ENCODE measurements around the gene STAC3.
"Not testable (repeated sequence)": the region's sequence is repeated elsewhere in the genome, so short reads cannot be mapped to it uniquely, and the experiment has no call there.

The STAC3 gene

DNA sequence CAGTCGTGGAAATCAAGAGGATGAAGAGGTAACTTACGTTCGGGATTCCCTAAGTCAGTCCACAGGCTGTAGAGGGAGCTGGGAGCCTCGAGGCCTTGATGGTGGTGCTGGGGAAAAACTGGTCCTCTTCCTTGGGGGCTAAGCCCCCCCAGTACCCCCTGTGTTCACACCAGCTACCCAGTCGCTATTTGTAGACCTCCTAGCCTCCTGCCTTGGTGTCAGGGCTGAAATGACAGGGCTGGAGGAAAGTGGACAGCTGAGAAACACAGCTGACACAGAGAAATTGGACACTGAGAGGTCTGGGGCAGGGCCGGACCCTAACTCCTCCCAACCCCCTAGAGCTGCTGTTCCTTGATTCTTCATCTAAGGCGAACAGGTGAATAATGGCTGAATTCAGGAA lies at the start of gene STAC3:
STAC3 (minus strand) TSS at position 232 of the 400 bp plus-strand sequence. CDS start 1,551 bp downstream, outside the sequence.
- DNase-seq: no peak

DNA sequence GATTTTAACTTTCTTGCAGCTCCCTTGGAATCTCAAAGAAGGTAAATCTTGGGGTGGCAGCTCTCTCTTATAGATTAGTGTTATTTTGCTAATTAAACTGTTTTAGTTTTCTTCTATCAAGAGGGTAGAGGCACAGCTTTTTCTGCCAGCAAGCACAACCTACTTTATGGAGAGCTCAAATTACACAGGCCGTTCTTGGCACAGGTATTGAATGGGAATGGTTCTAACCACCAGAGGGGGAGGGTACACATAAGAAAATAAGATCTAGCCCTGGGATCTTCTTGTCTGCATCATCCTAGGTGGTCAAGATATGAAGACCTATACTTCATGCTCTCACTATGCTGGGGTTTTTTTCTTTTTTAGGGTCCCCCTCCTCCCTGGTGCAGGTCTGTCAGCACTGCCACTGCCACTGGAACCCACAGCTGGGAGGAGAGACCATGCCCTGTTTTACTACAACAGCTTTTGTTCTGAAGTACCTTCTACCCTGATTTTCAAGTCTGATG lies 48.6 kb upstream of the STAC3 start:
- peak; percentile 8 for DNase-seq

DNA sequence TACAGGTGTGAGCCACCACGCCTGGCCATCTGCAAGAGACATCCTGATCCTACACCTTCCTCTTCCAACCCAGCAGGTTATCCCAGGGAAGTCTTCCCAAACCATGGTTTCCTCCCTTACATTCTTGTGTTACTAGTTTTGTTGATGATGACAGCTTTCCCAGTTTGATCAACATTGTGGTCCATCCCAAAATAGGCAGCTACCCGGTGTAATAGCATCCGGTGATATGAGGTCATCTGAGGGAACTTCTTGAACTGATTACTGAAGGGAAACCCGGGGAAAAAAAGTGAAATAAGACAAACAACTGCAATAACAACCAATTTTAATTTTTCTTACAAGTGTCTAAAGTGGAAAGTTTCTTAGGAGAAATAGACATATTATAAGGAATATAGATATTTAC lies 45.3 kb upstream of the STAC3 start:
- no peak for DNase-seq

DNA sequence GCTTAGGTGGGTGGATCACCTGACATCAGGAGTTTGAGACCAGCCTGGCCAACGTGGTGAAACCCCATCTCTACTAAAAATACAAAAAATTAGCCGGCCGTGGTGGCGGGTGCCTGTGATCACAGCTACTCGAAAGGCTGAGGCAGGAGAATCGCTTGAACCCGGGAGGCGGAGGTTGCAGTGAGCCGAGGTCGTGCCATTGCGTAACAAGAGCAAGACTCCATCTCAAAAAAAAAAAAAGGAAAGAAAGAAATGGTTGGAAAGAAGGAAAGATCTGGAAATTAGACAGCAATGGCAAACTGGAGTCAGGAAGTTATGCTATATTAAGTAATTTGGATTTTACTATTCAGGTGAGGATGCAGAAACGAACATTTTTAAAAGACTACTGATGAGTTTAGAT lies 31.1 kb upstream of the STAC3 start:
- DNase-seq: not testable (repeated sequence)

DNA sequence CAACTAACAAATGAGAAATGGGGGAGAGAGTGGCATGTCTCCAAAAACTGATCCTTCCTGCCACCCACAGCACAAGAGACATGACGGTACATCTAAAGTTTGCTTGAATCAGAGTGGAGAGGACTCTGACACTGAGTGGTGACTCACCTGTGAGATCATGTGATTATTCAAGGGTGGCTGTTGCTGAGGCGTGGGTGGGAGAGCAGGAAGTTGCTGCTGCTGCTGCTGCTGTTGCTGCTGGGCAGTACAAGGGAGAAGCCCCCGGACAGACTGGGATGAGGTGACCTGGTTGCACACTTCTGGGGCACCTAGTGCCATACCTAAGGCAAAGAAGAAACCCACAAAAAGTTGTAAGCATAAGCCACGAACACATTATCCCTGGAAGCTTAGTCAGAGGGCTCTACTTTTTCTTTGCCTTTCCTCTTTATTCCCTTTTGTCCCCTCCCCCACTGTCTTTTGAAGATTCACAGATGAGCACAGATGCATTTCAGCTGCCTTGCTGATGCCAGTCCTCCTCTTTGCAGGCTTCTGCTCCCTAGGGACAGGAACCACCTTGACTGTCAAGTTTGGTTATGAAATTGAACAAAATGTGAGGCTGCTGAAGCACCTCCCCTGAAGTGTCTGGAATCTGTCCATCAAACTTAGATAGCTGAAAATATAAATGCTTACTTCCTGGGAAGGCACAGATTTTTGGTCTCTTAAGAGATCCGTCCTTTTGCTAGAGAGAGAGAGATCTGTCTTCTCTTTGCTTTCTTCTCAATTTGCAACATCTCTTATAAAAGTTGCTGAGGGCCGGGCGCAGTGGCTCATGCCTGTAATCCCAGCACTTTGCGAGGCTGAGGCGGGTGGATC lies 29.4 kb upstream of the STAC3 start:
- DNase-seq: no peak

DNA sequence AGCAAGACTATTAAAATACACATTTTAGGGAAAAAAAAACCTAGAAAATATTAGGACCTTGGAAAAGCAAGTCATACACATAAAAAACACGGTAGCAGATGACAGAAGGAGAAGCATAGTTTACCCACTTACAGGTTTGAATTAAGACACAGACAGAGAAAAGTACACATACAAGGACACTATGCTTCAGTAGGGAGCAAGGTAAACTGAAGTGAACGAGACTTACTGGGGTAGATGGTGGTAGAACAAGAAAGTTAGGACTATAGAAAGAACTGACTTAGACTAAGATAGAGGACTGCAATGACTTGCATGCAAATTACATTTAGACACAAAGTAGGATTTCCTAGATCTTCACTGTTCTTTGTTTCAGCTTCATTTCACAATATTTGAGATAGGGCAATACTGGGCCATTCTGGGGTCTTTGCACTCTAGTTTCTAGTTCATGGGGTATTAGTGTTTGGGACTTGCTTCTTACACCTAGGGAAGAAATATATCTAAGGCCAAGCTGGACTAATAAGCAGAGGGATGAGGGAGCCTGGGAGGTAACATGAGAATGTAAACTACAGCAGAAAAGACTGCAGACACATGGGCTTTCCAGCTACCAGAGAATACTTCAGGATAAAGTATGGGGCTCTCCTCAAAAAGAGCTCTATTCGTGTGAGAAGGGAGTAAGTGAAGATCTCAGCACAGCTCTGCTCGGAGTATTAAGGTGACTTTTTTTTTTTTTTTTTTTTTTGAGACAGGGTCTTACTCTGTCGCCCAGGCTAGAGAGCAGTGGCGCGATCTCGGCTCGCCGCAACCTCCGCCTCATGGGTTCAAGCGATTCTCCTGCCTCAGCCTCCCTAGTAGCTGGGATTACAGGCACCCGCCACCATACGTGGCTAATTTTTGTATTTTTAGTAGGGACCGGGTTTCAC lies 27.7 kb upstream of the STAC3 start:
- DNase-seq: no peak

DNA sequence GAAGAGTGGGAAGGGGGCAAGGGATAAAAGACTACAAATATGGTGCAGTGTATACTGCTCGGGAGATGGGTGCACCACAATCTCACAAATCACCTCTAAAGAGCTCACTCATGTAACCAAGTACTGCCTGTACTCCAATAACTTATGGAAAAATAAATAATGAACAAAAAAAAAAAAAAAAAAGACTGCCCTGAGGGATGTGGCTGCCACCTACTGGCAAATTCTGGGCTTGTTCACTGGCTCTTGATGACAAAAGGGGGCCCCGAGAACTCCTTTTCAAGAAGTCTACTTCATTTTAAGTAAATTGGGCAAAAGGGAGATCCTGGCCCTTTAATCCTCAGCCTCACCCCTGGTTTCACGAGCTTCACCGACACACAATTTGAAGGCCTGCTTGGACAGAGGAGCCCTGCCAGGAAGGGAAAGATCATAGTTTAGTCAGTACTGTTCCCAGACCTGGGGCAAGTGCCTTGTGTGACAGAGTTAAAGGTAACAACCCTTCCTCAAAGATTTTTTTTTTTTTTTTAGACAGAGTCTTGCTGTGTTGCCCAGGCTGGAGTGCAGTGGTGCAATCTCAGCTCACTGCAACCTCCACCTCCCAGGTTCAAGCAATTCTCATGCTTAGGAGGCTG lies 26.1 kb upstream of the STAC3 start:
- DNase-seq: no peak

DNA sequence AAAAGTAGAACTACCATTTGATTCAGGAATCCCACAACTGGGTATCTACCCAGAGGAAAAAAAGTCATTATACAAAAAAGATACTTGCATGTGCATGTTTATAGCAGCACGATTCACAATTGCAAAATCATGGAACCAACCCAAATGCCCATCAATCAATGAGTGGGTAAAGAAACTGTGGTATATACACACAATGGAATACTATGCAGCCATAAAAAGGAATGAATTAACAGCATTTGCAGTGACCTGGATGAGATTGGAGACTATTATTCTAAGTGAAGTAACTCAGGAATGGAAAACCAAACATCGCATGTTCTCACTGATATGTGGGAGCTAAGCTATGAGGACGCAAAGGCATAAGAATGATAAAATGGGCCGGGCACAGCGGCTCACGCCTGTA lies 25.2 kb upstream of the STAC3 start:
- not testable (repeated sequence) for DNase-seq

DNA sequence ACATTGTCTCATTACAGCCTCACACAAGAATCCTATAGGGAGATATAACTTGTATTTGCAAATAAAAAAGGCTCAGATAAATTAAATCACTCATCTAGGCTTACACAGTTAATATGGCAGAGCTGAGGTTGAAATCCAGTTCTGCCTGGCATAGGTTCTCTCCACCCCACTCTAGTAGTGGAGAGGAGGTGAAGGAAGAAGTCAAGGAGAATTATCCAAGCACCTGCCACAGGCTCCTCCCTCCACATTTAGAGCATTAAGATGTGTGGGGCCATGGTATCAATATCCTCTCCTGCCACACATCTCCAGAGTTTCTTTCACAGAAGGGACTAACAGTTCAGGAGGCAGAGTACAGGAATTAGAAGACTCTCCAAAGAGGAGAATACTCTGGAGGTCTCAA lies 22.5 kb upstream of the STAC3 start:
- no peak for DNase-seq

DNA sequence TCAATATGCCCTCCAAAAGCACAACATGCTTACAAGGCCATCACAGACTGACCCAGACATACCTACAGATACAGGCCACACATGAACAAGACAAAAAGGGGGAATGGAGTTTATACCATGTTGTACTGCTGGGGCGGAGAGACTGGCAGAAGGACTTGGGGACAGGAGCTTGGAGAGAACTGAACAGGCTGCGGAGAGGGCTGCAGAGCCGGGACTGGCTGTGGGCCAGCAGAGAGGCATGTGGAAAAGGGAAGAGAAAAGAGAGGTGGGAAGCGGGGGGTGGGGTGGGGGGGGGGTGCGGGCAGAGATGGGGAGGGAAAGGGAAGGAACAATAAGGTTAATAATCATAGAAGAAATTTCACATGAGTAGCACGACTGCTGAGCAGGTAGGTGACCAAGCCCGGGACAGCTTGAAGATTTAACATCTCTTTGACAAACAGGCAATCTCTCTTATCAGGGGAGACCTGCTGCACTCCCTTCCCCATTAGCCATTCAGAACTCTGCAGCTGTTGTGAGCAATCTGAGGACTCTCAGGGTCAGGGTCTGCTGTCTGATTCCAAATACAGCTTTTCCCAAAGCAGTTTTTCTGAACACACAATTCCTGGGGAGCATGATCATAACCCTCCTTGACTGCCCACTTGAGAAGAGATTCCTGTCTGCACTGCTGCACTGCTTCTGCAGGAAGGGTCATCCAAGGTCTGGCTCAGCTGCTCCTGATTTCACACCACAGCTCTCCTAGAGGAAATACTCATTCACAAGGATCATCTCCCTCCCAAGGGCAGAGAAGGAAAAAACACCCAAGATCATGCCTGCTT lies 21.6 kb upstream of the STAC3 start:
- no peak for DNase-seq

DNA sequence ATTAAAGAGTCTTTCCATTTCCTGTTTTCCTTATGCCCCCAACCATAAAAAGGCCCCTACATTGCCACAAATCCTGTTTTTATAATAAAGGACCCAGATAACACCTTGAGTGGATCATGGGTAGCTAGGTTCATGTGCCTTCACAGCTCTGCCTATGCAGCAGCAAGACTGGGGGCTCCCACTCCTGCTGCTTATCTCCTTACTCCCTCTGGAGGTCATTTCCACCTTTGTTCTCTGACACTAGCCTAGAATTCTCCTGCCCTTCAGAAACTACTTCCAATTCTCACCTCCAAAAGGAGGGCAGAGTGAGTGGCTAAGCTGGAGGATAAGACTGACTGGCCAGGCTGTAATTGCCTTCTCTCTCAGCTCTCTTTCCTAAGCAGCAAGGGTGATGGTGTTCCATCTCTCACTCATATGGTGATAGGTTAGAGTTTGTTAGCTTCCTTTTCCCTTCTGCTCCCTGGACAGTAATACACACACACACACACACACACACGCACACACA lies 20.0 kb upstream of the STAC3 start:
- DNase-seq: no peak

DNA sequence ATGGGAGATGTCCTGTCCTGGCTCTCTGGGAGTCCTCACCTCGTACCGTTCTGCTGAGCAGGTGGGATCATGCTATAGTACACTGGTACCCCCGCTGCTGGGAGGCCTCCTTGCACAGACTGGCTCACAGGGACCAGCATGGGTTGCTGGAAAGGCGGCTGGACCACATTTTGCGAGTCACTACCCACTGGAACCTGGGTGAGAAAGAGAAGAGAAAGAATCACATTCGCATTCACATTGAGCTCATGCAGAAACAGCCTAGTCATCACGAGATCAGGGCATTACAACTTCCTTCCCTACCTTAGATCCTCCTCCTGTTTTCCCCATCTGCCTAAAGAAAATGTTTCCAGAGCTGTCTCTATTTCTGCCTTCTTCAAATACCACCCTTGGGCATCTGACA lies 17.3 kb upstream of the STAC3 start:
- no peak for DNase-seq

DNA sequence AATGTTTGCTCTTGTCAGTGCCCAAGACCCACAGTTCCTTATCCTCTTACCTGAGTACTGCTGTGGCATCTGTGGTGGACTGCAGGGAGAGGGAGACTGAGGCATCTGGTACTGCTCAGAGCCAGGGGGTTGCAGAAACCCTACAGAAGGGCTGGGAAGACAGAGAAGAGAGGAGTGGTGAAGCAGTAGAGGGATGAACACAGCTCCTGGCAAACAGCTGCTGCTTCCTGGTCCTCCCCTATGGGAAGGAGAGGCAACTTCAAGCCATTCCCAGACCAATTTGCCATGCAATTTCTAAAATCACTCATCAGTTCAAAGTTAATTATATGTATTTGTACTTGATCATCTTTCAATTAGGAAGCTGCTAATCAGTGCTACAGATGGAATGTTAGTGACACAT lies 15.7 kb upstream of the STAC3 start:
- DNase-seq: no peak

DNA sequence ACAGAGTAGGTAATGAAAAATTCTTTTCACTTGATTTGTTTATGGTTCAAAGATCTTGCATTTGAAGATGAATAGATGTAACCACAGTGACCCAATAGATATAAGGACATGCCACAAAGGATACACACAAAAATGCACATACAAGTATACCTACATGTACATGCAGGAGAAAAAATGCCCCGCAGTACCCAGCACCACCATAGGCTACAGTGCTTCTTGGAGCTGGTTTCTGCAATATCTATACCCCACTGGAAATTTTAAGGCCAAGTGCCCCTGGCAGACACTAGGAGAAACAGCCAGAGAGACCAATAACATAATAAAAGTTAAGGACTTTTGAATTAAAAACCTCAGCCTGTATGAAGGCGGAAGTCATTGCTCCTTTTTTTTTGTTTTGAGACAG lies 12.1 kb upstream of the STAC3 start:
- DNase-seq: no peak

DNA sequence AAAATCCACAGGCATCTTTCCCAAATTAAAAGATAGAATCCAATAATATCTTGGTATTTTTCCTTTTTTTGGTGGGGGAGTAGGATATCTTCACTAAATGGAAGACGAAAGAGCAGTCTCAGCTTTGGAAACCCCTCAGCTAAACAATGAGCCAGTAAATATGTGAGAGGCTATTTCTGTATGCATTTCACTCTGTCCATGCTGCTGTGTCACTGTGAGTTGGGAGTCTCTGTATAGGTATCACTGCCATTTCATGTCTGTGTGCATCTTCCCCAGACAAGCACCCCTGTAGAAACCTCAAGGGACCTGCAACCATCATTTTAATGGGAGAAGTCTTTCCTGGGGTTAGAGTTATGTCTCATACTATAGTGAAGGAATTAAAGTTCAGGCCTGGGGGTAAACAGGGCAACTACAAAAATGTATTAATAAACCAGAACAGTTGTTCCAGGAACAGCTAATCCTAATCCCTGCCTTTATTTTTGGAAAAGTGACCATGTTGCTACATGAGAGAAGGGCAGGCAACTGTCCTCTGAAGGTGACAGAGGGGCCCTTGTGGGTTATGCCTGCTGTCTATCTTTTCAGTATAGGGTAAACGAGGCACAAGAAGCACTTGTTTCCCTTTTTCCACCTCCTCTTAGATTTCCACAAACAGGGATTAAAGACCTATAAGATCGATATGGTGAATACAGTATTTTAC lies 11.3 kb upstream of the STAC3 start:
- DNase-seq: no peak

DNA sequence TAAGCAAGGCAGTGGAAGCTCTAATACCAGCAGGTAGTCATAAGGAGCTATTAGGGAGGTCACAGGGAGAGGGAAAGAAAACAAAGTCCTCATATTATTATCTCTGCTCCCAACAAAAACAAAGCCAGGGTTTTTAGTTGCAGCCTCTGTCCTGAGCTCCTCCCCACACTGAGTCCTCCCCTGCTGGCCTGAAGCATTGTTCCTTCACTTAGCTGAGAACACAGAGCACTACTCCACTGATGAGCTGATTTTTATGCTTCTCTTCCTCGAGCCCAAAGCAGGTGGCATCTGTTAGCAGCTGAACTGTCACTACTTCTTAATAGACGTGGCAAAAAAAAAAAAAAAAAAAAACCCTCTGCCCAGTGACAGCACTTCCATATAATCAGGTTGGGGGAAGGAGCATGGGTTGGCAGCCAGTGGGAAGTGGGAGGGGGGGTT lies 10.5 kb upstream of the STAC3 start:
- no peak for DNase-seq

DNA sequence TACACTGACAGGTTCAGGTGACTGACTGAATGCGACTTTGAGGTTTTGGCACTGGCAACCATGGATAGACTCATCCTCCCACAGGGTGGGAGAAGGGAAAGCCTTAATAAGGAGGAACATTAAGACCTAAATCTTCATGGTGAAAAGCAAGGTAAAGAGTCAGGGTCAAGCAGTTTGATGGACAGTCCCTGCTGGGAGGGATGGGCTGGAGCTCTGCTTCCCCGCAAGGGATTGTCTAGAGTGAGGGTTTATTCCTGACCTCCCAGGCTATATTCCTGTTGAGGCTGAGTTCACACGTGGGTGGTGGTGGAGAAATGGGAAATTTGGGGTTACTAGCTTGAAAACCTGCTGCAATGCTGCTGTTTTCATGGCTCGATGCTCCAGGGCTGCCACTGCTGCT lies 9.4 kb upstream of the STAC3 start:
- DNase-seq: no peak

DNA sequence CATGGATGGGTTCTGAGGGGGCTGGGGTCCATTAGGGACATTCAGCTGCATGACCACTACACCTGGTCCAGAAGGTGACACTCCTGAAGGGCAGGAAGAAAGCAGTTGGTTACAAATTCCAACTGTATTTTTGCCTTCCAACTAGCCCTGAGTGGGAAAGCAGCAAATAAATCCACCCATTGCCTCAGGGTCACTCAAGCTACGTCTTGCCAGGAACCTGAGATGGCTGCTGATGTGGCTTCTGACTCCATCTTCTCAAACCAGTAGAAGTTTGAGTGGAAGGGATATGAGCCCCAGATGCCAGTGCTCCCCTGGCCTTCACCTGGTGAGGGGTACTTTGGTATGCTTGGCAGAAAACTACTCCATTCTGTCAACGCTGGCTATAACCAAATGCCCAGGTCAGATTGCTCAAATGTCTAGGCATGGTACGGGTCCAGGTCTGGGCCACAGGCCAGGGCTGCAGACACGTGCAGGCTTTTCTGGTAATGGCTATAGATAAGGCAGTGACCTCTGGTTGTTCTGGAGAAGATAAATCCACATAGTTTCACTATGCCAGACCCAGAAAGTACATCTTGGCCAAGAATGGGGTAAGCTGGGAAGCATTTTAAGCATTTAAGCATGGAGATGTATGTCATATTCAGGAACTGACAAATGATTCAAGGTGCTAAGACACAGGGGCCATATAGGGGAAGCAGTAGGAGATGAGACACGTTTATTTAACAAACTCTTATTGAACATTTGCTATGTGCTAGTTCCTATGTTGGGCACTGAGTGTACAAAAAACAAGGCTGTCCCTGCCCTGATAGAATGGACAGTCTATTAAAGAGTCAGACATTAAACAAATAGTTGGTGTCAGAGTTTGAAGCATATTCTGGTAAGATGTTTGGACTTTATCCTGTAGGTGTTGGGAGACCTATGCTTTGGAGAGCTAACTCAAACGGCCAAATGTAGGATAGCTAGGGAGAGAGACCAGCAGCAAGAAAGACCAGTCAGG lies 8.3 kb upstream of the STAC3 start:
- no peak for DNase-seq

DNA sequence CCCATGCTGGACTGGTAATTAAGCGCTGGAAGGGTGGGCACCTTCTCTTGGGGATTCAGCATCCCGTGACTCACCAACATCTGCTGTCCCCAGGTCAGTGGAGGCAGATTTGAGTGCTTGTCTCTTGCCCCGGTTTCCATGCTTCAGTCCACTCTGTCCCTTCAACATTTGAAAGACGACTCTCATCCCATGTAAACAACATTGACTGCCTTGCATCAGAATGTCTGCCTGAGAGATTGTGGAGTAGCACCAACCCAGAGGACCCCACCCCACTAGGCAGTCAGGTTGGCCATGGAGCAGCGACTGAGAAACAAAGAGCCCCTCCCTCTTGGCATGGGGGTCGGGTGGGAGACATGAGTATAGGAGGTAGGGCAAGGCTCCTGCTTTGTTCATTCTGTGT lies 4.9 kb upstream of the STAC3 start:
- no peak for DNase-seq

Measured in DMS79 (cell line).